SW 1271 (cell line): Measurements from ENCODE around the gene NR2C2AP.
"Not testable (repeated sequence)": the region's sequence is repeated elsewhere in the genome, so short reads cannot be mapped to it uniquely, and the experiment has no call there.

ENCODE experiments used
- DNase-seq, 2 experiments: peaks; one replicate each; lab custom pipeline; 2025; lab: John Stamatoyannopoulos, UW

The NR2C2AP gene

GRCh38 chr19:19203012-19203856 is at the start of gene NR2C2AP:
NR2C2AP (minus strand) TSS chr19:19203414; CDS start chr19:19203060, 354 bp downstream.
- peak; percentile 65 to 92 for DNase-seq

GRCh38 chr19:19250196-19250801 is 47.1 kb upstream of the NR2C2AP start:
- no peak for DNase-seq

GRCh38 chr19:19240476-19240875 is 37.3 kb upstream of the NR2C2AP start:
- DNase-seq: no peak

- DNase-seq: no peak
Measured at GRCh38 chr19:19239675-19240074, 36.5 kb upstream of the NR2C2AP start.

- no peak for DNase-seq
Measured at GRCh38 chr19:19238126-19238894, 35.1 kb upstream of the NR2C2AP start.

GRCh38 chr19:19236173-19236572 is 33.0 kb upstream of the NR2C2AP start:
- no peak for DNase-seq

GRCh38 chr19:19234220-19234816 is 31.1 kb upstream of the NR2C2AP start:
- DNase-seq: no peak

GRCh38 chr19:19232261-19232721 is 29.1 kb upstream of the NR2C2AP start:
- no peak for DNase-seq

GRCh38 chr19:19230999-19231398 is 27.8 kb upstream of the NR2C2AP start:
- no peak for DNase-seq

GRCh38 chr19:19229701-19230100 is 26.5 kb upstream of the NR2C2AP start:
- DNase-seq: no peak

GRCh38 chr19:19227217-19227616 is 24.0 kb upstream of the NR2C2AP start:
- no peak for DNase-seq

- DNase-seq: no peak
Measured at GRCh38 chr19:19226663-19227062, 23.4 kb upstream of the NR2C2AP start.

- DNase-seq: no peak
Measured at GRCh38 chr19:19226204-19226603, 23.0 kb upstream of the NR2C2AP start.

GRCh38 chr19:19224852-19225494 is 21.8 kb upstream of the NR2C2AP start:
- DNase-seq: peak; percentile 62 to 77

GRCh38 chr19:19224150-19224851 is 21.1 kb upstream of the NR2C2AP start:
- no peak for DNase-seq

- DNase-seq: no peak
Measured at GRCh38 chr19:19223636-19224035, 20.4 kb upstream of the NR2C2AP start.

GRCh38 chr19:19223060-19223459 is 19.8 kb upstream of the NR2C2AP start:
- no peak for DNase-seq

- not testable (repeated sequence) for DNase-seq
Measured at GRCh38 chr19:19221000-19221399, 17.8 kb upstream of the NR2C2AP start.

GRCh38 chr19:19218911-19219310 is 15.7 kb upstream of the NR2C2AP start:
- DNase-seq: no peak

GRCh38 chr19:19217099-19217498 is 13.9 kb upstream of the NR2C2AP start:
- peak in 1 of 2 experiments; percentile 49 for DNase-seq

GRCh38 chr19:19215792-19216191 is 12.6 kb upstream of the NR2C2AP start:
- DNase-seq: no peak
